PC-3 (cell line): ENCODE measurements around the gene ZNF346.

Source experiments
- CTCF ChIP-seq: fragments of 300-600 bp; sonication (generic); conservative IDR thresholded peaks from 2 replicates; pipeline ENCODE4 v1.5.1; 2017; ENCODE audit warnings: antibody characterized with exemption, low read depth, mild to moderate bottlenecking, low read length
- EZH2 ChIP-seq: fragments of 300-600 bp; sonication (generic); IDR thresholded peaks from one replicate; pipeline ENCODE4 v1.6.1; 2017; ENCODE audit warnings: antibody characterized with exemption, mild to moderate bottlenecking, low read length; ENCODE audit not compliant: unreplicated experiment
- EZH2phosphoT487 ChIP-seq: fragments of 300-600 bp; sonication (generic); IDR thresholded peaks from 2 replicates; pipeline ENCODE4 v1.6.1; 2018; ENCODE audit warnings: mild to moderate bottlenecking, antibody characterized with exemption, low read length, borderline replicate concordance

- TF ChIP-seq CTCF: no peak
- no peak for TF ChIP-seq EZH2phosphoT487
- no peak for TF ChIP-seq EZH2
Measured at GRCh38 chr5:177081859-177082258, 59.4 kb downstream of the ZNF346 start.
